Measurements from ENCODE around the gene SPEM3.

SPEM3 gene

DNA sequence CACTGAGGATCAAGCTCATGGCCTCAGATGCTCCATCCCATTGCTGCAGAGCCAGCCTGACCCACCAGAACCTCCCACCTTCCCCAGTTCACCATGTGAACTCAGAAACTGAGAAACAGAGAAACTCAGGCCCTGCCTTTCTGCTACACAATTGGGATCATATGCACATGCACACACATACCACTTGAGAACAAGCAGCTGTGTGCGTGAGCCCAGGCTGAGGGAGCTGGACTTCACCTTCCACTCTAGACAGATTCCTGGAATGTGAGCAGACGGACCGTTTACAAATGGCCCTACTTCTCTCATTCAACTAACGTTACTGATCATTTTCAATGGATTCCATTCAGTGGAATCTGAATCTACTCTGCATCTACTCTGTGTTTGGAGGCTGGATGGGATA lies 5.0 kb upstream of the SPEM3 start:
- DNase-seq, result no peak

- no peak for DNase-seq
Observed at GRCh38 chr17:7425316-7425715, 3.3 kb upstream of the SPEM3 start, which contains the start of gene SPEM2. Gene SPEM2 (plus strand): TSS chr17:7425616. CDS start chr17:7425689, 73 bp downstream.

DNA sequence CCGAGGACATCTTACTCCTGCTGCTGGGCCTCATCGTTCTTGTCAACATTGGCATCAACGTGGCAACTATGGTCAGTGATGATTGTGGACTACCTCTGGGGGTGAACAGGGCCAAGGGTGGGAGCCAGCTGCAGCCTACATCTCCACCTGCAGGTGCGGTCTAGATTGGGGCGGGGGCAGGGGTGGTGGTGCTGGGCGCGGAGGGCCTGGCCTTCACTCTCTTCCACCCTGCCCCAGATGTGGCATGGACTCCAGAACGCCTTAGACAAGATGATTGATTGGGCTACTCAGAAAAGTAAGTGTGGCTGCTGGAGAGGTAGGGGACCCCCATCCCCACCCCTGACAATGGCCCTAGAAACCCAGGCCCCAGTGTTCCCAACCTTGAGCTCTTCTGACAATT lies 2.9 kb upstream of the SPEM3 start:
- no peak for DNase-seq

DNA sequence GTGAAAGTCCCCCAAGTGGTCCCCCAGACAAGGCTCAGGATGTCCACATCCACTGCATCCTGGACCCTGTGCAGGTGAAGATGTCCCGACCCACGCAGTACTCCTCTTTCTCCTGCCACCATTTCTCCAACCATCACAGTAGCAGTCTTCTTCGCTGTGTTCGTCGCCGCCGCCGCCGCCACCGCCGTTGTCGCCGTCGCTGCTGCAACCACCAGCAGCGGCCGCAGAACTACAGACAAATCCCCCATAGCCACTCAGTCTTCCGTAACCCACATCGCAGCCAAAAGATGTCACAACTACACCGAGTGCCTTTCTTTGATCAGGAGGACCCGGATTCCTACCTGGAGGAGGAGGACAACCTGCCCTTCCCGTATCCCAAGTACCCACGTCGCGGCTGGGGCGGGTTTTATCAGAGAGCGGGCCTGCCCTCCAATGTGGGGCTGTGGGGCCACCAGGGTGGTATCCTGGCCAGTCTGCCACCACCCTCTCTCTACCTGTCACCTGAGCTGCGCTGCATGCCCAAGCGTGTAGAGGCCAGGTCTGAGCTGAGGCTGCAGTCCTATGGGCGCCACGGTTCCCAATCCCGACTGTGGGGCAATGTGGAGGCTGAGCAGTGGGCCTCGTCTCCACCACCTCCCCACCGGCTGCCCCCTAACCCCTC lies 2.3 kb upstream of the SPEM3 start:
- no peak for DNase-seq

DNA sequence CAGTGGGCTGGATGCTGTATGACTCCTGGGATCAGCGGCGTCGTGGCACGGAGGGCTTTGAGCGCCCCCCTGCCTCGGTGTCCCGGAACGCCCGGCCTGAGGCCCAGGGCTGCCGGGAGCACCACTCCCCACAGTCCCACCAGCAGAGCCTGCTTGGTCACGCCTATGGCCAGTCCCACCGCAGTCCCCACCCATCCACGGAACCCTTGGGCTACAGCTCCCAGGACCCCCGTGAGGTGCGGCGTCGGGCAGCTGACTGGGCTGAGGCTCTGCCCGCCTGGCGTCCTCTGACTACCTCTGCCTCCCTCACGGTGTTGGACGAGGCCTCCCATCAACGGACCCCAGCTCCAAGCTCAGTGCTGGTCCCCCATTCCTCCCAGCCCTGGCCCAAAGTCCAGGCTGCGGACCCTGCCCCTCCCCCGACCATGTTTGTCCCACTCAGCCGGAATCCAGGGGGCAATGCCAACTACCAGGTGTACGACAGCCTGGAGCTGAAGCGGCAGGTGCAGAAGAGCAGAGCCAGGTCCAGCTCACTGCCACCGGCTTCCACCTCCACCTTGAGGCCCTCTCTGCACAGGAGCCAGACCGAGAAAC lies 1.7 kb upstream of the SPEM3 start:
- DNase-seq, result no peak

GRCh38 chr17:7427549-7427948 lies 1.1 kb upstream of the SPEM3 start:
- no peak for DNase-seq

DNA sequence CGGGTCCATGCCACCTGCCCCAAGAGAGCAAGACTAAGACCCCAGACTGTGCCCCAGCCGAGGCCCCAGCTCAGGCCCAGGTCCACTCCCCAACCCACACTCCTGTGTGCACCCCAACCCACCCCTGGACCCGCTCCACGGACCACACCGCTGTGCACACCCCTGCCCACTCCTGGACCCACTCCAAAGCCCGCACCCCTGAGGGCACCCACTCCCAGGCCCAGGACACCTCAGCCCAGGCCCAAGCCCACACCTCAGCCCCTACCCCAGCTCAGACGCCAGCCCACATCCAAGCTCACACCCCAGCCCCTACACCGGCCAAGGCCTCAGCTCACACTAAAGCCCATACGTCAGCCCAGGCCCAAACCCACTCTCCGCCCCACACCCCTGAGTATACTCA lies 1.1 kb downstream of the SPEM3 start:
- DNase-seq, result no peak

GRCh38 chr17:7431231-7431630 lies 2.6 kb downstream of the SPEM3 start:
- DNase-seq, result no peak

- no peak for DNase-seq
Observed at GRCh38 chr17:7432296-7432695, 3.6 kb downstream of the SPEM3 start.

GRCh38 chr17:7435676-7436555 lies 7.3 kb downstream of the SPEM3 start:
- DNase-seq, result peak; percentile 45

DNA sequence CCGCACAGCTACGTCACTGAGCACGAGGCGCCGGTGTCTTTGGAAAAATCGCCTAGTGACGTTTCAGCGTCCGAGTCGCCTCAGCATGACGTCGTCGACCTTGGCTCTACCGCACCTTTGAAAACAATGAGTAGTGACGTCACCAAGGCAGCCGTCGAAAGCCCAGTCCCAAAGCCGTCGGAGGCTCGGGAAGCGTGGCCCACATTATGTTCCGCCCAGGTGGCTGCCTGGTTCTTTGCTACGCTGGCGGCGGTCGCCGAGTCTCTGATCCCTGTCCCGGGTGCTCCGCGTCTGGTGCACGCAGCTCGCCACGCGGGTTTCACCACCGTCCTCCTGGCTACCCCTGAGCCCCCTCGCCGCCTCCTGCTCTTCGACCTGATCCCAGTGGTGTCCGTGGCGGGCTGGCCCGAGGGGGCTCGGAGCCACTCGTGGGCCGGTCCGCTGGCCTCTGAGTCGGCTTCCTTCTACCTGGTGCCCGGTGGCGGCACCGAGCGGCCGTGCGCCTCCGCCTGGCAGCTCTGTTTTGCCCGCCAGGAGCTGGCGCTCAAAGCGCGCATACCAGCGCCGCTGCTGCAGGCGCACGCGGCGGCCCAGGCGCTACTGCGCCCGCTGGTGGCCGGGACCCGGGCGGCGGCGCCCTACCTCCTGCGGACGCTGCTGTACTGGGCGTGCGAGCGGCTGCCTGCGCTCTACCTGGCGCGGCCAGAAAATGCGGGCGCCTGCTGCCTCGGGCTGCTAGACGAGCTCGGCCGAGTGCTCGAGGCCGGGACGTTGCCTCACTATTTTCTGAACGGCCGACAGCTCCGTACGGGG lies 8.1 kb downstream of the SPEM3 start:
- DNase-seq, result peak; percentile 82

DNA sequence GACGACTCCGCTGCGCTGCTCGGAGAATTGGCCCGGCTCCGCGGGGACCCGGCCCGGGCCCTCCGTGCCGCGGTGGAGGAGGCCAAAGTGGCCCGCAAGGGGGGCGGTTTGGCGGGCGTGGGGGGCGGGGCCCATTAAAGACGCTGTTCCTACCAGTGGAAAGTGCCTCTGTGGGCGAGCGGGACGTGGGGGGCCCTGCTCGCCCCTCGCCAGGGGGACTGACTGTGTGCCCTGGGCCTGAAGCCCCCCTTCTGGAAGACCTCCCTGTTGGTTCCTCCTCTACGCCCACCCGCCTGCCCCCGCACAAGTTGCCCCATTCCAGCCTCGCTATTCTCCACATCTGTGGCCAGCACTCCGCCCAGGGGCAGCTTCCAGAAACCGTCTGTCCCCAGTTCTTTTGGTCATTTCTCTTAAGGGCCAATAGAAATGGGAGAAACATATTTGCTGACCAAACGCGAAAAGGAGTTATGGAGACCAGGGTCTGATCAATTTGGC lies 8.8 kb downstream of the SPEM3 start:
- DNase-seq, result no peak

DNA sequence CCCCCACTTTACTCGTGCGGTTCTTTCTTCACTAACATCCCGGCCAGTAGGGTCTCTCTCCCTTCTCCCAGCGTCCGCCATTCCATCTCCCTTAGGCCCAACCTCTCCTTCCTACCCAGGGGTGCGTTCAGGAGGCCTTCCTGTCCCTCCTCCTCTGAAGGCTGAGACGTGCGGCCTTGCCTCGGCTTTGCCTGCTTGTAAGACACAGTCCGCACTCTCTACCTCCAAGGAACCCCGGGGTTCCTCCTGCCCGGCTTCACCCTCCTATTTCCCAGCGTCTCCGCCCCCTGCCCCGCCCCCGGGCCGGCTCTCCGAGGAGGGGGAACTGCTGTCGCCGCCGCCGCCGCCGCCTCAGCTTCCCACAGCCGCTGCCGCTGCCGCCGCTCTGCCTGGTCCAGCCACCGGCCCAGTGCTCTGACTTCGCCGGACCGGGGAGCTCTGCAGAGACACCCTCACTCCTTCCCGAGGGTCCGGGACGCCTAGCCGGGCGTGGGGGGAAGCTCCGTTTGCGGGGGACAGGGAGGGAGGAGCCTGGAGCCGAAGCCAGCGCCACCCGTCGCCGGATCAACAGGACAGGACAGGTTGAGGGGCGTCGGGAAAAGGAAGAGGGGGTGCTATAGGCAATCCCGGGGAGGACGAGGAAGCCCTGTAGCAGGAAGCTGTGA lies 9.4 kb downstream of the SPEM3 start:
- DNase-seq, result peak; percentile 68

GRCh38 chr17:7438656-7439460 lies 10.2 kb downstream of the SPEM3 start:
- no peak for DNase-seq

DNA sequence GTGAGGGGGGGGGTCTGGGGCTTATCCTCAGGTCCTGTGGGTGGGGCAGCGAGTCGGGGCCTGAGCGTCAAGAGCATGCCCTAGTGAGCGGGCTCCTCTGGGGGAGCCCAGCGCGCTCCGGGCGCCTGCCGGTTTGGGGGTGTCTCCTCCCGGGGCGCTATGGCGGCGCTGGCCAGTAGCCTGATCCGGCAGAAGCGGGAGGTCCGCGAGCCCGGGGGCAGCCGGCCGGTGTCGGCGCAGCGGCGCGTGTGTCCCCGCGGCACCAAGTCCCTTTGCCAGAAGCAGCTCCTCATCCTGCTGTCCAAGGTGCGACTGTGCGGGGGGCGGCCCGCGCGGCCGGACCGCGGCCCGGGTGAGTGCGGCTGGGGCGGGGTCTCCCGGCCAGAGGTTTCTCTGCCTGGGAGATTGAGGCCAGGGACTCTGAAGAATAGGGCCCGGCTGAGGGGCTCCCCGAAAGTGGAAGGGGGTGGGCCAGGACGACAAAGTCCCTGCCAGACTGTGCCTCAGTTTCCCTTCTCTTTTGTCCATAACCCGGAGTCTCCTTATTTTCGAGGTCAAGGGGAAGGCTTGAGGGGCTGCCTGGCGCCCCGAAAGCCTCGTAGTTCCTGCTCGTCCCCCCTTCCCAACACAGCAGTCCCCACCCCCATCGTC lies 10.9 kb downstream of the SPEM3 start, which contains the start of gene FGF11:
Gene FGF11, plus strand, starts transcription at position 51 of the 651 bp plus-strand sequence. Its CDS starts 109 bp downstream, at position 160.
- DNase-seq, result no peak

DNA sequence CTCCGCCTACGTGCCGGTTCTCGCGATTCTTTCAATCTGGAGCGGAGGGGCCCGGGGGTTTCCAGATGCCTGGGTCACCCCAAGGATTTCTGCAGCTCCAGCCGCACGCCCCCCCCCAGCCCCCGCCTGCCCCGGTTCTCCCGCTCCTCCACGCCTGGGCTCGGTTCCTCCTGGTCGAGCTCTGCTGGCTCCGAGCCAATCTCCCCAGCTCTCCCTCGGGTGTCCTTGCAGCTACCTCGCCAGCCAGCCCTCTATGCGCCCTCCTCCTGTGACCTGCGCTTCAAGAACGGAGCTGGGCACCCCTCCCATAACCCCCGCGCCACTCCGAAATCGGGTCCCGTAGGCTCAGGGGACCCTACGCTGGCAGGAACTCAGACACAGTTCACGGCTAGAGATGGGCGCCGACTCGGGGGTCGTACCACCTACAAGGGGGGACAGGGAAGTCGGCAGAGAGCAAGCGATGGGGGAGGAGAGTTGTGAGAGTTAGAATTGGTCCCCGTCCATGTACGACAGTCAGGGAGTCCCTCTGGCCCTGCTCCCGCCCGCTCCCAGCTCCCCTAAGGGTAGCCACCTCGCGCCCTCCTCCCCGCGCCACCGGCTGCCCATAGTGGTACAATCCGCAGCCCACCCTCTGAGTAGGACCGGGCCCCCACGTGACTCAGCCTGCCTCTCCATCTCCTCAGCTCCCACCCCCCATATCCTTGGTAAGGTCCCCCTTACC lies 11.6 kb downstream of the SPEM3 start:
- peak; percentile 23 for DNase-seq

DNA sequence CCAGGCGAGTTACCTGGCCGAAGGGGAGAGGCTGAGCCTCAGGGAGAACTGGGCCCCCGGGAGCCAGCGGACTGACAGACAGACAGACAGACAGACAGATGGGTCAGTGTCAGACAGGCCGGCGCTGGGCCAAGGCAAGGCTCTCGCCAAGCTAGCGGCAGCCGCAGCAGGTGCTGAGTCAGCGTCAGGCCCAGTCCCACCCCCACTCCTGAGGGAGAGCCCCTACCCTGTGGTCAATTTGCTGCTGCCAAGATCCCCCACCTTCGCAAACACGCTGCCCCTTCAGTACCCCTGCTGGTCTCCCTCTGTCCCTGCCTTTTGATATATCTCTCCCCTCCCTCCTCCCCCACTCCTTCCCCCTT lies 12.2 kb downstream of the SPEM3 start:
- DNase-seq, result no peak

DNA sequence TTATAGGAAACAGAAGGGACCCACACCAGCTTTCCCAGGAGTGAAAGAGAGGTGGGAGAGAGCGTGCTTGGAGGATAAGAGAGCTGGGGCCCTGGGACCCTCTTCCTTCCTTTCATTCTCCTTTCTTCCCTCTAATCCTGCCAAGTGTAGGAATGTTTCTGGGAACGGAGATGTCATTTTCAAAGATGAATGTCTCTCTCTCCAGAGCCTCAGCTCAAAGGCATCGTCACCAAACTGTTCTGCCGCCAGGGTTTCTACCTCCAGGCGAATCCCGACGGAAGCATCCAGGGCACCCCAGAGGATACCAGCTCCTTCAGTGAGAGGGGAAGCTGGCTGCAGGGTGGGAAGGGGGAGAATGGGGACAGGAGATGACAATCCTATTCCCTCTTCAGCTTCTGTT lies 12.6 kb downstream of the SPEM3 start:
- DNase-seq, result no peak

- no peak for DNase-seq
Observed at GRCh38 chr17:7442142-7442541, 13.5 kb downstream of the SPEM3 start.

All from CD4-positive, alpha-beta T cell treated with Interferon gamma for 1 hour (primary cell).